ENCODE results near the gene IDI2. TPM values are rescaled to one million over a fixed set of nuclear protein-coding genes. Genes with fewer than 3 reads are reported as not detected.

IDI2 gene
- total and polyA plus RNA-seq, 2 of the 13 experiments (the other 11 are each of a cell fraction or from before 2014, with no cell fraction given), result not detected

DNA sequence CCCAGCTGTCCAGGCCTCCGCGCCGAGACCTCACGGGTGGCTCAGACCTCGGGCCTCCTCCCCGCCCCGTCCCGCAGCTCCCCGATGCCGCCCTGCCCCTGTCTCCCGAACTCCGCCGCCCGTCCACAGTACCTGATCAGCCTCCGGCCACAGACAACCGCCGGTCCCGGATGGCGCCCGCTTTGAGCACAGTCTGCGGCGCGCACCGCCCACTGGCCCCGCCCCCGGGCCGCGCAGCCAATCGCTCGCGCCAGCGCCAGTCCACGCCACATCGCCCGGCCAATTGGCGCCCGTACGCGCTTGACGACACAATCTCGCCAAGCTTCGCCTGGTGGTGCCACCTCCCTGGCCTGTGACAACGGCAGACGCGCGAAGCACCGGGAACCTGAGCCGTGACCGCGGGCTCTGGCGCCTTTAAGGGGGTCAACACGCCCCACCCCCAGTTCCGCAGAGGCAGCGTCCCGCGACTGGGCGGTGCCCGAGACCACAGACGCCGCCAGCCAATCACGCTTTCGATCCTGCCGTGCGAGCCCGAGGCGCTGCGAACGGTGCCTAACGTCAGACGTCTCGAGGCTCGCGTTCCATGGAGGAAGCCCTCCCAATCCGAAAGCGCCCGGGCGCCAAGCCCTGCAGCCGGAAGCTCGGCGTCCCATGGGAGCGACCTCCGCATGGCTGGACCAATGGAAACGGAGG lies 23.2 kb upstream of the IDI2 start, which contains the start of gene IDI1 (continued):
- TF ChIP-seq ARID2 (CRISPR knock-in tag; IDR thresholded peaks at IDR 0.05; ENCODE audit: borderline replicate concordance) (peak; percentile 88; the same call in 1 of the 2 replicates), KDM2A (CRISPR knock-in tag; IDR thresholded peaks at IDR 0.05; ENCODE audit: borderline replicate concordance, low read depth) (peak; percentile 100), ARHGAP35 (CRISPR knock-in tag; IDR thresholded peaks at IDR 0.05; ENCODE audit: borderline replicate concordance) (peak; percentile 79), RARA (CRISPR knock-in tag; IDR thresholded peaks at IDR 0.05) (0 out of 2 replicates have a peak, but pooled peaks have one; percentile 55), NFKBIZ (CRISPR knock-in tag; IDR thresholded peaks at IDR 0.05) (no peak; the same call in 1 of the 2 replicates), HNF4G (IDR thresholded peaks at IDR 0.05; ENCODE audit: borderline replicate concordance, low read depth, low read length) (no peak), HNF4G (CRISPR knock-in tag; IDR thresholded peaks at IDR 0.05; ENCODE audit: borderline replicate concordance, low read depth) (peak; percentile 16; the same call in 1 of the 2 replicates), SMC3 (IDR thresholded peaks at IDR 0.05; ENCODE audit: low read length) (no peak), TBL1XR1 (IDR thresholded peaks at IDR 0.05; ENCODE audit: borderline replicate concordance, low read length, partially characterized antibody) (peak; percentile 14), ZNF503 (CRISPR knock-in tag; IDR thresholded peaks at IDR 0.05) (peak; percentile 77; the same call in 1 of the 2 replicates), ZNF790 (CRISPR knock-in tag; IDR thresholded peaks at IDR 0.05; ENCODE audit: borderline replicate concordance) (peak; percentile 97), PAXIP1 (CRISPR knock-in tag; conservative IDR thresholded peaks at IDR 0.05) (peak; percentile 65), ZNF276 (CRISPR knock-in tag; IDR thresholded peaks at IDR 0.05; ENCODE audit: low read depth) (peak; percentile 73; the same call in 1 of the 2 replicates), XBP1 (CRISPR knock-in tag; IDR thresholded peaks at IDR 0.05) (no peak)
- TF ChIP-seq, protein P1, sequence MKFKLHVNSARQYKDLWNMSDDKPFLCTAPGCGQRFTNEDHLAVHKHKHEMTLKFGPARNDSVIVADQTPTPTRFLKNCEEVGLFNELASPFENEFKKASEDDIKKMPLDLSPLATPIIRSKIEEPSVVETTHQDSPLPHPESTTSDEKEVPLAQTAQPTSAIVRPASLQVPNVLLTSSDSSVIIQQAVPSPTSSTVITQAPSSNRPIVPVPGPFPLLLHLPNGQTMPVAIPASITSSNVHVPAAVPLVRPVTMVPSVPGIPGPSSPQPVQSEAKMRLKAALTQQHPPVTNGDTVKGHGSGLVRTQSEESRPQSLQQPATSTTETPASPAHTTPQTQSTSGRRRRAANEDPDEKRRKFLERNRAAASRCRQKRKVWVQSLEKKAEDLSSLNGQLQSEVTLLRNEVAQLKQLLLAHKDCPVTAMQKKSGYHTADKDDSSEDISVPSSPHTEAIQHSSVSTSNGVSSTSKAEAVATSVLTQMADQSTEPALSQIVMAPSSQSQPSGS (CRISPR knock-in tag; IDR thresholded peaks at IDR 0.05), result 0 out of 2 replicates have a peak, but pooled peaks have one; percentile 25
- TF ChIP-seq, protein P2, sequence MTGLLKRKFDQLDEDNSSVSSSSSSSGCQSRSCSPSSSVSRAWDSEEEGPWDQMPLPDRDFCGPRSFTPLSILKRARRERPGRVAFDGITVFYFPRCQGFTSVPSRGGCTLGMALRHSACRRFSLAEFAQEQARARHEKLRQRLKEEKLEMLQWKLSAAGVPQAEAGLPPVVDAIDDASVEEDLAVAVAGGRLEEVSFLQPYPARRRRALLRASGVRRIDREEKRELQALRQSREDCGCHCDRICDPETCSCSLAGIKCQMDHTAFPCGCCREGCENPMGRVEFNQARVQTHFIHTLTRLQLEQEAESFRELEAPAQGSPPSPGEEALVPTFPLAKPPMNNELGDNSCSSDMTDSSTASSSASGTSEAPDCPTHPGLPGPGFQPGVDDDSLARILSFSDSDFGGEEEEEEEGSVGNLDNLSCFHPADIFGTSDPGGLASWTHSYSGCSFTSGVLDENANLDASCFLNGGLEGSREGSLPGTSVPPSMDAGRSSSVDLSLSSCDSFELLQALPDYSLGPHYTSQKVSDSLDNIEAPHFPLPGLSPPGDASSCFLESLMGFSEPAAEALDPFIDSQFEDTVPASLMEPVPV (CRISPR knock-in tag; IDR thresholded peaks at IDR 0.05), result peak; percentile 96
